ENCODE data around the gene ELOVL6. TPM values are rescaled to one million over a fixed set of nuclear protein-coding genes. Genes with fewer than 3 reads are reported as not detected.
A peak's percentile ranks its signal among the peaks of the same experiment; 100 is the strongest.

ELOVL6 gene
- total and polyA plus RNA-seq, 3 experiments from 2014 or later, result 3.9 to 5.5 (median 4.3) TPM

DNA sequence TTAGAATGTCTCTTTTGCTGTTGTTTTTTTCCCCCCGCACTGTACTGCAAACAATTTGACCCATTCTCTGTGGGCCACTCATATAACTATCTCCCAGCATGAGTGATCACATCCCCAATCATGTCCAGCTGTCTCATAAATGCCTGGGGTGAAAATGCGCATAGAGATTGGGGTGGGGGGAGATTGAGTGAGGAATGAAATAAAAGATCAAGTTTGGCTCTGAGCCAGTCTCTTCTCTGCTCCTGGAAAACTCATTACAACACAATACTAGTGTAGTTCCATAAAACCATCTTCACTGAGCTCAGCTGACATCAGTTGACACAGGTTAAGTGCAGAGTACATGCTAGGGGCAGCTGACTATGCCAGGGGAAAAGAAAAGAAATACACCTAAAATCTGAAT lies 188.9 kb downstream of the ELOVL6 start:
- no peaks in the 10 kb centered on the region for H3K4me1 Mint-ChIP-seq

DNA sequence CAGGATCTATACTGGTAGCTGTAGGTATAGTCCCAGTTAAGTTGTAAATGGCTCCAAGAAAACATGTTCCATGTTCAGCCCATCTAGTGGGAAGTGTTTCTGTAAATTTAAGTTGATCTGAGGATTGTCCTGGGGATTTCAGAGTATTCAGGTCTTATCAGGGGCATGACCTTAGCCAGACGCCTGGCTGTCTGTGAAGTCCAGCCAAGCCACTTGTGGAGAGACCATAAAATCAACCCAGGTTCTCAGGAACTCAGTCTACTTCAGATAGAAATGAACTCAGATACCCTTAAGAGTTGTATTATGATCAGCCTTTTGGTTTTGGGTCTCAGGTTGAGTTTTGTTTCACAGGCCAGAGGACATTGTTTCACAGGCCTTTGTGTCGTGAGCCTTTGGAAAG lies 189.9 kb downstream of the ELOVL6 start:
- H3K36me3 ChIP-seq (ENCODE audit: insufficient read depth, low read length), result no peaks in the 10 kb centered on the region
- no peaks in the 10 kb centered on the region for H3K4me1 Mint-ChIP-seq
- CTCF ChIA-PET, result interaction anchor here (1.5 to 2.5 kb wide), 2 partner anchors 13 to 507 kb away, joined by 4 to 10 read pairs; no protein-coding TSS in a partner anchor
- no peak overlapping the region for H3K4me3 Mint-ChIP-seq
- no peak for DNase-seq
- H3K27me3 ChIP-seq (ENCODE audit: insufficient read depth, low read length, poor library complexity, severe bottlenecking), result no peaks in the 10 kb centered on the region
- H3K4me1 ChIP-seq (ENCODE audit: insufficient read depth, low read length), result no peaks in the 10 kb centered on the region
- POLR2A ChIA-PET, result no interaction called here
- peaks cover 0 to 19% of the 10 kb centered on the region in 2 donors for H3K27me3 Mint-ChIP-seq
- H3K9me3 ChIP-seq (ENCODE audit: low read length), result no peaks in the 10 kb centered on the region
- H3K36me3 Mint-ChIP-seq, result no peaks in the 10 kb centered on the region
- no peak overlapping the region for H3K27ac Mint-ChIP-seq
- H3K4me3 ChIP-seq (ENCODE audit: low read length), result no peak overlapping the region
- no peak overlapping the region for H3K27ac ChIP-seq (ENCODE audit: low read depth, low read length)
- H3K9me3 Mint-ChIP-seq, result no peaks in the 10 kb centered on the region

More for the DNA sequence above, 188.9 kb downstream of the ELOVL6 start:
- Histone ChIP-seq H3K9me3 (ENCODE audit: low read length) (no peaks in the 10 kb centered on the region), H3K4me3 (ENCODE audit: low read length) (no peak overlapping the region), H3K36me3 (ENCODE audit: insufficient read depth, low read length) (no peaks in the 10 kb centered on the region), H3K27me3 (ENCODE audit: insufficient read depth, low read length, poor library complexity, severe bottlenecking) (no peaks in the 10 kb centered on the region), H3K27ac (ENCODE audit: low read depth, low read length) (no peak overlapping the region), H3K4me1 (ENCODE audit: insufficient read depth, low read length) (no peaks in the 10 kb centered on the region)
- CTCF ChIA-PET, result interaction anchor here (1.2 to 2.6 kb wide), 3 partner anchors 11 to 506 kb away, joined by 5 to 10 read pairs (median 8); no protein-coding TSS in a partner anchor
- Mint-ChIP-seq H3K27me3 (peaks cover 3 to 21% of the 10 kb centered on the region in 2 donors), H3K27ac (no peak overlapping the region), H3K36me3 (no peaks in the 10 kb centered on the region), H3K4me3 (peak overlapping the region in 1 of 7 donors; percentile 15), H3K9me3 (no peaks in the 10 kb centered on the region)
- no peak for DNase-seq
- POLR2A ChIA-PET, result no interaction called here

DNA sequence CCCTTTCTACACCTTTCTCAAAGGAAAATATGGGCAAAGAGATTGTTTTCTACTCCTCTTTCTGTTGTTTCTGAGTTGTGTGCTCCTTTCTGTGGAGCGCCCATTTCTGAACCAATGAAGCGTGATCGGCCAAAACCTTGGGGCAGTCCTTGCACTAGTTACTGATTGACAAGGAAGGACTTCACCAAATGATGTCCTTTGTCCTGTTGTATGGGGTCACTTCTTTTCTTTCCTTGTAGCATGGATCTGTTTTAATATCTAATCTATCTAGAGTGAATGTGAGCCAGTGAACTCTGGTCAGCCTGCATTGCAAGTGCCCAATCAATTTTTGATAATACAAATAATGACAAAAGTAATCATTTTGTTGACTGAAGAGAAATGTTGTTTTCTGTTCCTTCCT lies 191.2 kb downstream of the ELOVL6 start:
- Mint-ChIP-seq H3K4me3 (no peak overlapping the region), H3K27me3 (peaks cover 0 to 12% of the 10 kb centered on the region in 2 donors), H3K36me3 (no peaks in the 10 kb centered on the region), H3K4me1 (peaks cover 0 to 3% (median 0%) of the 10 kb centered on the region in 3 donors), H3K9me3 (no peaks in the 10 kb centered on the region), H3K27ac (no peak overlapping the region)
- DNase-seq, result no peak
- ChIA-PET CTCF (interaction anchor here (2.1 kb wide), 1 partner anchor 506 kb away, joined by 56 read pairs; no protein-coding TSS in a partner anchor), POLR2A (no interaction called here)
- Histone ChIP-seq H3K9me3 (ENCODE audit: low read length) (no peaks in the 10 kb centered on the region), H3K4me3 (ENCODE audit: low read length) (no peak overlapping the region), H3K27ac (ENCODE audit: low read depth, low read length) (no peak overlapping the region), H3K36me3 (ENCODE audit: insufficient read depth, low read length) (no peaks in the 10 kb centered on the region), H3K4me1 (ENCODE audit: insufficient read depth, low read length) (no peaks in the 10 kb centered on the region), H3K27me3 (ENCODE audit: insufficient read depth, low read length, poor library complexity, severe bottlenecking) (no peaks in the 10 kb centered on the region)

DNA sequence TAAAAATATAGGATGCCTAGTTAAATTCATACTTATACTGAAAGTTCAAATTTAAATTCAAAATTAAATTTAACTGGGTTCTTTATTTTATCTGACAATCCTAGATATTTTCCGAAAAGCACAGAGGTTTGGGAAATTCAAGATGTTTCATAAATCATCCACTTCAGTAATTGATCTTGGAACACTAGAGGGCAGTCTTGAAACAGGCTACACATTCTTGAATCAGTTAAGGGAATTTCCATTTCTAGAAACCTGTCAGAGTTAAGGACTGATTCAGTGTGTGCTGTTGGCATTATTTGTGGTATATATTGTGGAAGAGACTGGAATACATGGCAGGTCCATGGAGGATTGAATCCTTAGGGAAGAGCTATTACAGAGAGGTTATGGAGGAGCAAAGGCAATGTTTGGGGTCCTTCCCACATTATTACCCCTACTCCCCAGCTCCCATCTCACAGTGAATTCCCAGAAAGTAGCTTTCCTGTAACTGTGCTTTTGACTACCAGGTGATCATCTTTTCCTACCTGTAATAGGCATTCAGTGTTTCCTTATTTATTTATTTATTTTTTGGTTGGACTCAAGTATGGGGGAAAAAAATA lies 192.9 kb downstream of the ELOVL6 start:
- Histone ChIP-seq H3K9me3 (ENCODE audit: low read length) (no peaks in the 10 kb centered on the region), H3K4me3 (ENCODE audit: low read length) (no peak overlapping the region), H3K27me3 (ENCODE audit: insufficient read depth, low read length, poor library complexity, severe bottlenecking) (no peaks in the 10 kb centered on the region), H3K4me1 (ENCODE audit: insufficient read depth, low read length) (no peaks in the 10 kb centered on the region), H3K27ac (ENCODE audit: low read depth, low read length) (no peak overlapping the region), H3K36me3 (ENCODE audit: insufficient read depth, low read length) (no peaks in the 10 kb centered on the region)
- Mint-ChIP-seq H3K27ac (no peak overlapping the region), H3K4me1 (peaks cover 0 to 3% (median 0%) of the 10 kb centered on the region in 3 donors), H3K9me3 (no peaks in the 10 kb centered on the region), H3K27me3 (peaks cover 0 to 4% of the 10 kb centered on the region in 2 donors), H3K4me3 (no peak overlapping the region), H3K36me3 (no peaks in the 10 kb centered on the region)
- ChIA-PET CTCF (interaction anchor here (0.7 to 2.1 kb wide), 9 partner anchors 14 to 515 kb away, joined by 3 to 56 read pairs (median 4); no protein-coding TSS in a partner anchor), POLR2A (no interaction called here)
- peak in 2 of 5 donors; percentile 35 to 42 for DNase-seq

DNA sequence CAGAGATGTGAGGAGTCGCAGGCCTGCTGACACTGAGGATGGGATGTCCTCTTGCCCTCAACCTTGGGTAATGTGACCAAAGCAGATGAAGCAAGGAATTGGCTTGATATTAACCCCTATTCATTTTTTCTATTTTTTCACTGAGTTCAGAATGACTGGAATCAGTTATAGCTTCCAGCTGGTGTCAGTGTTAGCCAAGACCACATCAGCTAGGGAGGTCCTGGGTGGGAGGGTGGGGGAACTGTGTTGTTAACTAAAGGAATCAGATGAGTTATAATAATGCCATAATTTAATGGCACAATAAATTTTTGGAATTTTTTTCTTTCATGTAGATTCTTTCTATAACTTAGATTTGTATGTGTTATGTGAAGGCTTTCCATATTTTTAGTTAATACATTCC lies 193.9 kb downstream of the ELOVL6 start:
- Histone ChIP-seq H3K27ac (ENCODE audit: low read depth, low read length) (no peak overlapping the region), H3K4me1 (ENCODE audit: insufficient read depth, low read length) (no peaks in the 10 kb centered on the region), H3K36me3 (ENCODE audit: insufficient read depth, low read length) (no peaks in the 10 kb centered on the region), H3K4me3 (ENCODE audit: low read length) (no peak overlapping the region), H3K27me3 (ENCODE audit: insufficient read depth, low read length, poor library complexity, severe bottlenecking) (no peaks in the 10 kb centered on the region), H3K9me3 (ENCODE audit: low read length) (no peaks in the 10 kb centered on the region)
- POLR2A ChIA-PET, result interaction anchor here (0.5 kb wide), 1 partner anchor 14 kb away, joined by 3 read pairs; no protein-coding TSS in a partner anchor
- no peak overlapping the region for H3K4me3 Mint-ChIP-seq
- no peaks in the 10 kb centered on the region for H3K9me3 Mint-ChIP-seq
- CTCF ChIA-PET, result interaction anchor here (4.0 kb wide), 1 partner anchor 513 kb away, joined by 30 read pairs; no protein-coding TSS in a partner anchor
- DNase-seq, result no peak
- peaks cover 0 to 3% (median 0%) of the 10 kb centered on the region in 3 donors for H3K4me1 Mint-ChIP-seq
- peaks cover 0 to 4% of the 10 kb centered on the region in 2 donors for H3K27me3 Mint-ChIP-seq
- peak overlapping the region in 1 of 8 donors; percentile 74 for H3K27ac Mint-ChIP-seq
- H3K36me3 Mint-ChIP-seq, result no peaks in the 10 kb centered on the region

DNA sequence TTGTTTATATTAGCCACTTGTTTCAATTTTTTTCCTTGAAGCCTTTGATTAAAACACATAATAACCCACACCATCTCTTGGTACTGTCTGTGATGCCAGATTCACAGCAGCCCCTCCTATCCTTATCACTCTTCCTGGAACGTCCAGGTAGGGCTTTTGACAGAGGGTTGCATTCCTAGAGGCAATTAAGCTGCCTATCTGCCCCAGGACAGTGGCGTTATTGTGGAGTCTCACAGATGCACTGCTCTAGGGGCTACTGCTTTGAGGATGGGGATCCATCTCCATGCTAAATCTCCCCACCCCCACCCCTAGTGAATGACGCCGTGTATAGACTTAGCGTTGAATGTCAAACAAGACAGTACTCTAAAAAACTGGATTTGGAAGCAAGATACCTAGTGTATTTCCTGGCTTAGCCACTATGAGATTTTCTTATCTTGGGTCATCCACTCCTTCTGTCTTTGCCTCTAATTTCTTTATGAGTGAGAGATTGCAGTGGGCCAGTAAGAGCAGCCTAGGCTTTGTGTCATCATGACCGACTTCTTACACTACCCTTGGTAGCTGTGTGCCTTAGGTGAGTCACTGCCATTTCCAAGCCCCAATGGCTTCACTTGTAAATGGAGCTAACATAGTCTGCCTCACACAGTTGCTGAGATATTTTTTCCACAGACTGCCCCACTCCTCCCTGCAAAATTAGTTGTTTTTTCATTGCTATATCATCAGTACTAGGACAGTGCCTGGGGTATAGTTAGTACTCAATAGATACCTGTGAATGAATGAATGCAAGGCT lies 194.8 kb downstream of the ELOVL6 start:
- no peaks in the 10 kb centered on the region for H3K36me3 Mint-ChIP-seq
- Histone ChIP-seq H3K27ac (ENCODE audit: low read depth, low read length) (no peak overlapping the region), H3K4me3 (ENCODE audit: low read length) (no peak overlapping the region), H3K9me3 (ENCODE audit: low read length) (no peaks in the 10 kb centered on the region), H3K27me3 (ENCODE audit: insufficient read depth, low read length, poor library complexity, severe bottlenecking) (no peaks in the 10 kb centered on the region), H3K4me1 (ENCODE audit: insufficient read depth, low read length) (no peaks in the 10 kb centered on the region), H3K36me3 (ENCODE audit: insufficient read depth, low read length) (no peaks in the 10 kb centered on the region)
- H3K9me3 Mint-ChIP-seq, result no peaks in the 10 kb centered on the region
- CTCF ChIA-PET, result interaction anchor here (1.0 to 4.0 kb wide), 2 partner anchors 509 to 514 kb away, joined by 4 to 30 read pairs; no protein-coding TSS in a partner anchor
- DNase-seq, result no peak
- POLR2A ChIA-PET, result no interaction called here
- H3K27me3 Mint-ChIP-seq, result peaks cover 0 to 6% of the 10 kb centered on the region in 2 donors
- no peak overlapping the region for H3K4me3 Mint-ChIP-seq
- peaks cover 0 to 3% (median 0%) of the 10 kb centered on the region in 3 donors for H3K4me1 Mint-ChIP-seq
- no peak overlapping the region for H3K27ac Mint-ChIP-seq

DNA sequence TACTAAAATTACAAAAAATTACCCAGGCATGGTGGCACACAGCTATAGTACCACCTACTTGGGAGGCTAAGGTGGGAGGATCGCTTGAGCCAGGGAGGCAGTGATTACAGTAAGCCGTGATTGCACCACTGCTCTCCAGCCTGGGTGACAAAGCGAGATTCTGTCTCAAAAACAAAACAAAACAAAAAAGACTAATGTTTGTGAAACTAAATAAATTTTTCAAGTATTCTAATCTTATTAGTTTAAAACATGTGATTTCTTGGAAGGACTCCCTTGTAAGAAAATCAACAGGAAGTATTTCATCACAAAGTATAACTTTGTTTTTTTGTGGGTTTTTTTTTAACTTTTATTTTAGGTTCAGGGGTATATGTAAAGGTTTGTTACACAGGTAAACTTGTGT lies 196.1 kb downstream of the ELOVL6 start:
- Mint-ChIP-seq H3K4me3 (no peak overlapping the region), H3K27me3 (peaks cover 0 to 9% of the 10 kb centered on the region in 2 donors), H3K36me3 (no peaks in the 10 kb centered on the region), H3K9me3 (no peaks in the 10 kb centered on the region), H3K27ac (peak overlapping the region in 1 of 8 donors; percentile 10), H3K4me1 (peaks cover 0 to 3% (median 0%) of the 10 kb centered on the region in 3 donors)
- ChIA-PET POLR2A (no interaction called here), CTCF (interaction anchor here (1.2 to 4.0 kb wide), 3 partner anchors 506 to 515 kb away, joined by 4 to 30 read pairs (median 6); no protein-coding TSS in a partner anchor)
- no peak for DNase-seq
- Histone ChIP-seq H3K9me3 (ENCODE audit: low read length) (no peaks in the 10 kb centered on the region), H3K27ac (ENCODE audit: low read depth, low read length) (no peak overlapping the region), H3K36me3 (ENCODE audit: insufficient read depth, low read length) (no peaks in the 10 kb centered on the region), H3K4me3 (ENCODE audit: low read length) (no peak overlapping the region), H3K4me1 (ENCODE audit: insufficient read depth, low read length) (no peaks in the 10 kb centered on the region), H3K27me3 (ENCODE audit: insufficient read depth, low read length, poor library complexity, severe bottlenecking) (no peaks in the 10 kb centered on the region)

DNA sequence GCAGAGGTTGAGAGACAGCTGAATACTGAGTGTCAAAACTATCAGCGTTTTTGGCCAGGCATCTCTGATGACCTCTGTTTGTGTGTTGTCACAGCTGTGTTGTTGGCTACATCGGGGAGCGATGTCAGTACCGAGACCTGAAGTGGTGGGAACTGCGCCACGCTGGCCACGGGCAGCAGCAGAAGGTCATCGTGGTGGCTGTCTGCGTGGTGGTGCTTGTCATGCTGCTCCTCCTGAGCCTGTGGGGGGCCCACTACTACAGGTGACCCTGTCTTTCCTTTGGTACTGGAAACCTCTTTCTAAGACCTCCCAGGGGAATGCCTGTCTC lies 198.9 kb downstream of the ELOVL6 start:
- peaks cover 0 to 5% (median 4%) of the 10 kb centered on the region in 3 donors for H3K4me1 Mint-ChIP-seq
- H3K36me3 Mint-ChIP-seq, result no peaks in the 10 kb centered on the region
- Histone ChIP-seq H3K4me3 (ENCODE audit: low read length) (no peak overlapping the region), H3K27ac (ENCODE audit: low read depth, low read length) (no peak overlapping the region), H3K4me1 (ENCODE audit: insufficient read depth, low read length) (no peaks in the 10 kb centered on the region), H3K36me3 (ENCODE audit: insufficient read depth, low read length) (no peaks in the 10 kb centered on the region), H3K27me3 (ENCODE audit: insufficient read depth, low read length, poor library complexity, severe bottlenecking) (no peaks in the 10 kb centered on the region), H3K9me3 (ENCODE audit: low read length) (no peaks in the 10 kb centered on the region)
- no peak for DNase-seq
- peaks cover 0 to 15% of the 10 kb centered on the region in 2 donors for H3K27me3 Mint-ChIP-seq
- ChIA-PET CTCF (interaction anchor here (1.4 to 7.8 kb wide), 4 partner anchors 21 to 525 kb away, joined by 4 to 106 read pairs (median 13); no protein-coding TSS in a partner anchor), POLR2A (no interaction called here)
- no peak overlapping the region for H3K4me3 Mint-ChIP-seq
- H3K27ac Mint-ChIP-seq, result no peak overlapping the region
- H3K9me3 Mint-ChIP-seq, result no peaks in the 10 kb centered on the region
